ENCODE measurements around the gene ATXN1.
A peak's percentile ranks its signal among the peaks of the same experiment; 100 is the strongest.

The ATXN1 gene

DNA sequence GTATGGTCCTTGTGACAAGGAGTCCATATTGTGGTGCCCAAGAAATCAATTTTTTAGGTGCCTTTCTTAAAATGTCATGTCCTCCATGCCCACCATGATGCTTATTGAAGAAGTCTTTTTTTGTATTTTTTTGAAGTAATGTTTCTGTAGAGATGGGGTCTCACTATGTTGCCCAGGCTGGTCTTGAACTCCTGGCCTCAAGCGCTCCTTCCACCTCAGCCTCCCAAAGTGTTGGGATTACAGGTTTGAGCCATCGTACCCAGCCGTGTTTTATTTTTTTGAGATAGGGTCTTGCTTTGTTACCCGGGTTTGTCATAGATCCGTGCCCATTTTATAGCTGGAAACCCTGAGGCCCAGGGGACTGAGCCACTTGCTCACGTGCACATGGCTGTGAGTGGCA, 238.3 kb downstream of the ATXN1 start:
- DNase-seq = no peak

DNA sequence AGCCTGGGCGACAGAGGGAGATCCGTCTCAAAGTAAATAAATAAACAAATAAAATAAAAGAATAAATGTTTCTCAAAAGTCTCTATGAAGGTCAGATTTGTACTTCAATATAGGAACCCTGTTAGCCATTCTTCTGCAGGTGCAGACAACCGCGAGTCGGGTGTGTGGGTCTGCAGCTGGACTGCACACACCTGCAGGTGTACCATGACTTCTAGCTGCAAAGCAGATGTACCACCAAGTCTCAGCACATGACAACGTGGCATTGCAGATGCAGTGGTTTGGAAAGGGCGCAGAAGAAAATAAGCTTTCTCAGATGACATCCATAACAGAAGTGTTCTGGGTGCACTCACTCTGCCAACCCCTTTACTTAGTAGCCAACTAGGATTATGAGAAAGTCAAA, 239.7 kb downstream of the ATXN1 start:
- no peak for DNase-seq

DNA sequence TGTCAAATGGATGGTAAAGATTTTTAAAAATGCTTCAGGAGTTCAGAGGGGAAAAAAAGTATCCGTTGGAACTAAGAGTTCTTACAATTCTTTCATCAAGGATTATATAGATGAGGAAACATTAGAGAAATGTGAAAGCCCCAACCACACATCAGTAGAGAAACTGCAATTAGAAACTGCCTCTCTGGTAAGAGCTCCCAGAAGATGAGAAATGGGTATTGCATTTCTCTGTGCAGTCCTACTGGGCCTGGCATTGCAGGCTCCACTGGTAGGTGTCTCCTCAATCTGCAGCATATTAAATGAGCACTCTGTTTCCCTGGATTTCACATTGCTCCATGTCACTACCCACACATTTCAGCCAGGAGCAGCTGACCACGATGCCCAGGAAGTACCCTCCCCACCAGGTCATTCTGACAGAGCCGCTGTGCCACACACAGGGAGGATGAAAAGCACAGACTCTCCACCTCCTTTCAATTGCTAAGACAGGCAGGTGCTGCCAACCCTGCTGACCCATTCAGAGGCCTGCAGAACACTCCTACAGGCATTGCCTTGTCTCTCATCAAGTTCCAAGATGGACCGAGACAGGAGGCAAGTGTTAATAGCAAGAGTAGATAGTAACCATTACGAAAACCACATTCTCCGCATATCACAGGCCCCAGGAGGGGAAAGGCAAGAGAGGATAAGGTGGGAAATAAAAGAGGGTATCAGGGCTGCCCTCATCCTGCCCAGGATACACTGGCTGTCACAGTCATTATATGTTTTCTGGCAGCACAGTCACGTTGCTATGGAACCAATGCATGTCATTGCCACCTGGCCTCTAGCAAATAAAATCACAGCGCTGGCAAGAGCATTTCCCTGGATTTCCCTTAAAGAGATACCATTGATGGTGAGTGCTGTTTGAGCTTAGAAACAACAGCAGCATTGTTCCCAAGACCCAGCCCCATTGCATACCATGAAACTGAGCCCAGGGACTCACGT, 241.7 kb downstream of the ATXN1 start:
- DNase-seq = no peak

DNA sequence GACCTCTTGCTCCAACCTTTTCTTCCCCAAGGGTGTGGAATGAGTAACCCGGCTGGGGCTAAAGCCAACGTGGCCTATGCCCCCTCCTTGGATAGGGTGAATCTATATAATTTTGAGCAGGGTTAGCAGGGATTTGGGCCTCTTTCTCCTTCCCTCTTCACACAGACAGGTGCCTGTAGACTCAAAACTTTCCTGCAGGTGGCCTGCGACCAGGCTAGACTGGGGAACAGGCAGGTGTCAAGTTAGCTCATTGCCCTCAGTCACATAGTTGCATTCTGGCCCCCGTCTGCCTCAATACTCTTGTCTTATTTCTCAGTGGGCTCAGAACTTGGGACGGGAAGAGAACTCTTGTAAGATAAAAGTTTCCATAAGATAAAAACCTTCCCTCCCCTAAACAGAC, 243.0 kb downstream of the ATXN1 start:
- DNase-seq = no peak

GRCh38 chr6:16514249-16514648, 247.0 kb downstream of the ATXN1 start:
- peak; percentile 78 for DNase-seq

- DNase-seq = no peak
Measured at GRCh38 chr6:16512544-16513290, 248.5 kb downstream of the ATXN1 start.

DNA sequence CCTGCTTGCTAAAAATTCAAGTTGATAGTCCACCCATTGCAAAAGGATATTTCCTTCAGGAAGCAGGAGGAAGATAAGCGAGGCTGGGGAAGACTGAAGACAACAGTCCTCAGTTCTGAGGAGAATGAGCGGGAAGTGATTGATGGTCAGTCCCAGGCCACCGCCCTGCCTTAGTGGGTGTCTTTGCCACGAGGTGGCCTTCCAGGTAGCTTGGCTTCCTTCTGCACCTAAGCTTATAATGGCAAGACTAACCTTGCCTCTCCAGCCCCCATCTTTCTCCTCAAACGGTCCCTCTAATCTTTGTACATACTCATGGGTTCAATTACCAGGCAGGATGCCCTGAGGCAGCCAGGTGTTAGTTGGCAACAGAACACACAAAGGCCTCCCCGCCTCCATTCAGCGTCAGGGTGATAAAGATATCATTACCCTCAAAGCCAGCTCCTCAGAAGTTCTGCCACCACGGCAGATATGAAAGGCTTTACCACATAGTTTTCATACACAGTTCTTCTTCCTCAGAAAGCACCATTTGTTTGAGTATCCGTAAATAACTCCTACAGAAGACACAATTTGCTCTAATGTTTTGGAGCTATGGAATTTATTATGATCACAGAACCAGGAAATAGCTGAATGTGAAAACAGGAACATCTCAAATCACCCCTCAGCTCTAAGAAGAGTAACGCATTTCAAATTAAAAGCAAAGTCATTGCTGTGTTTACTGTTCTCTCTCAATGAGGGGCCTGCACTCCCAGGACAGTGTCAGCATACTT, 249.4 kb downstream of the ATXN1 start:
- DNase-seq = no peak

DNA sequence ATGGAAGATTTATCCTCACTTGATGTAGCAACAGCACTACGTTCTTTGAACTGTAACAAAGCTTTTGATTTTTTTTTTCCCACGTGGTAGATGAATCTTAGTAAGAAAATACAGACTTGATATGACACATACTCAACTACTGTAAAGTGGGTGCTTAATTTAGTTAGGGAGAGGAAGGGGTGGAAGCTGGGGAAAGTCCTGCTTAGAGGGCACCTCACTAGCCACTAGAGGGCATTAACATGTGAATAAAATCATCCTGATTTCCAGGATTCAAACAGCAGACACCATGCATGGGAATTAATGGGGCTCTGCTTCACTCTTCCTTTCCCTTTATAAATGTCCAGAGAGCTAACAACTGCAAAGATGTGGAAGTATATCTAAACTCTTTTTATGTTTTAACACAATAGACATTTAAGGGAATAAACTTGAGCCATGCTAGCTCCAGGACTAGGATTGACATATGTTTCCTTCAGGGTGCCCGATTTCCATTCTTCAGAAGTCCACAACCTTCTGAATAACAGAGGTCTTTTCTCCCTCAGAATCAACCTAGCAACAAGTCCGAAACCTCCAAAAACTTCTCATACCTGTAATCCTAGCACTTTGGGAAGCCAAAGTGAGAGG, 250.1 kb downstream of the ATXN1 start:
- peak; percentile 65 for DNase-seq

DNA sequence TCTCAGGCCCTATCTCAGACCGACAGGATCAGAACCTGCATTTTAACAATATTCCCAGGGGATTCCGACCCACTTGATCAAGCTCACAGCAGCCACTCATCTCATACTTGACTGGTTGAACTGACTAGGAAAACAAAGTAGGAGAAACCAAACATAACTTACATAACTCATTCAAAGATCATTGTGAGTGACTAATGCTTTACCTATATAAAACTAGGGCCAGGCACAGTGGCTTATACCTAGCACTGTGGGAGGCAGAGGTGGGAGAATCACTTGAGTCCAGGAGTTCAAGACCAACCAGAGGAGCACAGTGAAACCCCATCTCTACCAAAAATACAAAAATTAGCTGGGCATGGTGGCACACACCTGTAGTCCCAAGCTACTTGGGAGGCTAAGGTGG, 251.0 kb downstream of the ATXN1 start:
- DNase-seq = no peak

GRCh38 chr6:16508959-16509358, 252.3 kb downstream of the ATXN1 start:
- DNase-seq = no peak

- DNase-seq = peak; percentile 74
Measured at GRCh38 chr6:16505711-16506357, 255.4 kb downstream of the ATXN1 start.

DNA sequence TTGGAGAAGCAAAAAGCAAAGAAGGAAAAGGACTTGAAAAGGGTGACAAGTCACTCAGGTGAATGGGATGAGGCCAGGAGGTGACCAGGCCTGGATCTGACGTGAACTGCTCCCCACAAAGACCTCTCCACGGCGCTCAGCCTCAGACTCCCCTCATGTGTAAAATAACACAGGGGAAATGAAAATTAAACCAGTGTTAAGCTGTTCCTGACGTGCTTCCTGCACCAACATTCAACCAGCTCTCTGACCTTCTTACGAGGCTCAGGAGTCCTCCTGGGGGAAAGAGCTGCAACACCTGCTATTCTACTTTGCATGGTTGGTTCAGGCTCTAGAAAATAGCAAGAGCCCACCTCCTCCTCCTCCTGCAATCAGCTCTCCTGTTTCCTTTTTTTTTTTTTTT, 256.7 kb downstream of the ATXN1 start:
- no peak for DNase-seq

DNA sequence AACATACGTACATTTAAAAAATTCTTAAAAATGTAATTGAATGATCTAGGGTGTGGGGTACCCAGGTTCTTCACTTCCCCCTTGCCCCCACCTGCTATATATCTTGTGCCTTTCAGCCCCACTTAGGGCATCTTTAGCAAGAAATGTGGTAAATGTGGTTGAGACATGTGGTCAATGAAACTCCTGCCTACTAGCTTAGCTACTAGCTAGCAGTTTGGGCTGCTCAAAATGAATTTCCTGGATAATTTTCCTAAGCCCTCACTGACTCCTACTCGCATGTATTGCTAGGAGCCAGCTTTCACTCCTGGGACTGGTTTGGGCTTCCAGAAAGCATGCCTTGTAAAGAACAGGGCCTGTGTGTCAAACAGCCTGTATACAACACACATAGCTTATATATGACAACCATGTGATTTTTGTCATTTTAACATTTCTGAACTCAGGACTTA, 257.3 kb downstream of the ATXN1 start:
- no peak for DNase-seq

GRCh38 chr6:16503241-16503775, 258.0 kb downstream of the ATXN1 start:
- DNase-seq = no peak

- DNase-seq = no peak
Measured at GRCh38 chr6:16498957-16499356, 262.3 kb downstream of the ATXN1 start.

DNA sequence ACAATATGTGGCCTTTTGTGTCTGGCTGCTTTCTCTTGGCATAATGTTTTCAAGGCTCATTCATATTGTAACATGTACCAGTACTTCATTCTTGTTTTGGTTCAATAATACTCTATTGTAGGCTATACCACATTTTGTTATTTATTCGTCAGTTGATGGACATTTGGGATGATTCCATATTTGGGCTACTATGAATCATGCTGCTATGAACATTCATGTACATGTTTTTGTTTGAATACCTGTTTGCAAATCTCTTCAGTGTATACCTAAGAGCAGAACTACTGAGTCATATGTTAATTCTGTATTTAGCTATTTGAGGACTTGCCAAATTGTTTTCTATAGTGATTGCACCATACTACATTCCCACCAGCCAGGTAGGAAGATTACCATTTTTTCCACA, 263.0 kb downstream of the ATXN1 start:
- no peak for DNase-seq

DNA sequence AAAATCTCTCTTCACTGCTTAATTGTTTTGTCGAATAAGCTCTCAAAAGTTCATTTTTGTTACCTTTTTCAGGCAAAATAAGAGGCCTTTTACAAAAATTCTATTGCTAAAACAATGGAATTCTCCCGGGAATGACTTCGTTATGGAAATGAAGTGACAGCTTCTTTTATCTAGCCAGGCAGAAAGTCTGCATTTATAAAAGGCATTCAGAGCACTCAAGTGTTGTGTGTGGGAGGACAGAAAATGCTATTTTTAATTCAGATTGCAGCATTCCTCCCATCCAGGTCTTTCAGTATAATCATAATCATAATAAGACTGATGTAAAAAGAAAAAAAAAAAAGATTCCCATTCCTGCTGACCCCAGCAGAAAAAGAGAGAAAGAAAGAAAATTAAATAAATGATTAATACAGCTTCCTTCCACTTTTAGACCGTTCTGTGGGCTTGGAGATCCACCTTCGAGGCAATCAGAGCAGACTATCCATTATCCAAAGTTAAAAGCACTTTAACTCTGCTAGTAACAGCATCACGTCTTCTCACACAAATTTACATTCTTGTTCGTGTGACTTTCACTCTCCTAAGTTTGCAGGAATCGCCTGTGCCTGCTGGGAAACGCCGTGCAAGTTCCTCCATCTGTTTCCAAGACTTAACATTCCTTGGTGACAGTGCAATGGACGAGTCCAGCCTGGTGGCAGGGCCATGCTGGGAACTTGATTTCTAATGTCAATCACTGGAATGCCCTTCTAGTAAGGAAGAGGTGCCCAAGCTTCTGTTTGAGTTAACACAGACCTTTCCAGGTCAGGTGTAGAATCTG, 264.1 kb downstream of the ATXN1 start:
- DNase-seq = peak; percentile 44

GRCh38 chr6:16496210-16496609, 265.1 kb downstream of the ATXN1 start:
- no peak for DNase-seq

DNA sequence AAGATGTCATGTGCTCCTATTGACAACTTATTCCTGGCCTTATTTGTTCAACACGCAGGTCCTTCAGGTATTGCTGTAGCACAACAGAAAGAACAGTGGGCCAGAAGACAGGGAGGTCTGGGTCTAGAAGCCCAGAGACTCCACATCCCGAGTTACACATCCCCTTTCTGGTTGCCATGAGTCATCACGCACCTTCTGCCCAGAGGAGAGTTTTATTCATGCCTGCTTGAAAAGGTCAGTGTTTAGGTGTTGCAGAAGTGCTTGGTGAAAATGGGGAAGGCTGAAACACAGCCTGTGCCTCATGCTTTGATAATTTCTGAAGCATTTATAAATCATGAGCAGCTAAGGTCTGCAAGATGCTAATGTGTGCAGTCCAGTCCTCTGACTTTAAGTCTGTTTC, 266.5 kb downstream of the ATXN1 start:
- DNase-seq = no peak

GRCh38 chr6:16493802-16494201, 267.5 kb downstream of the ATXN1 start:
- no peak for DNase-seq

DNA sequence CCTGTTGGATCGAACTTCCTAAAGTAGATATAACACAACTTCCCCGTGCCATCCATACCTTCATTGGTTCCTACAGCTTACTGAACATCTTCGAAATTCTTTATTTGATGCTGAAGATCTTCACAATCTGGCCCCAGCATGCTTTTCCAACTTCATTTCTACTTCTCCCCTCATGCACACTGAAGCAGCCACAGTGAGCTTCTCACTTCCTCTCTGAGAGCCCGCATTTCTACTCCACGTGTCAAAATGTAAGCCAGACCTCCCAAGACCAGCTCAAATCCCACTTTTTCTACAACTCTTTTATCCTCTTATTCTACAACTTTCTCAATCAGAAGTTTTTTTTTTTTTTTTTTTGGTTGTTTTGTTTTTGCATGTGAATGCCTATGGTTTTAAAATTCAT, 268.1 kb downstream of the ATXN1 start:
- no peak for DNase-seq

Measured in fibroblast of skin of back (primary cell).